H1 (cell line): Measurements from ENCODE around the gene SCD. TPM values are rescaled to one million over a fixed set of nuclear protein-coding genes. Genes with fewer than 3 reads are reported as not detected.

Experiments used
- BRCA1 ChIP-seq: IDR thresholded peaks from 2 replicates; pipeline ENCODE4 v1.6.1; 2012; ENCODE audit warnings: low read depth, low read length, improper control_type of control experiment
- EP300 ChIP-seq, 2 experiments: IDR thresholded peaks; 1 replicate in 1 of 2; 2 replicates in 1 of 2; pipeline ENCODE4 v1.6.1; 2011 to 2012; ENCODE audit warnings: low read depth in 2 of 2, low read length in 2 of 2, mild to moderate bottlenecking in 2 of 2, borderline replicate concordance in 1 of 2, inconsistent platforms in 1 of 2, moderate library complexity in 1 of 2
- EZH2 ChIP-seq: fragments of 200-600 bp; sonication (generic); IDR thresholded peaks from 2 replicates; pipeline ENCODE4 v1.7.1; 2012; ENCODE audit warnings: low read depth, mild to moderate bottlenecking, moderate library complexity, low read length, inconsistent platforms; ENCODE audit not compliant: severe bottlenecking
- FOSL1 ChIP-seq: IDR thresholded peaks from 2 replicates; pipeline ENCODE4 v1.6.1; 2011; ENCODE audit warnings: mild to moderate bottlenecking, low read depth, low read length, moderate library complexity; ENCODE audit not compliant: insufficient read depth
- SIX5 ChIP-seq: IDR thresholded peaks from 2 replicates; pipeline ENCODE4 v1.6.1; 2011; ENCODE audit warnings: mild to moderate bottlenecking, low read depth, low read length
- ZNF274 ChIP-seq: IDR thresholded peaks from 2 replicates; pipeline ENCODE4 v1.7.0; 2012; ENCODE audit warnings: low read length, borderline replicate concordance; ENCODE audit errors: extremely low read depth
- polyA plus RNA-seq, 7 experiments: library from polyadenylated mRNA; depleted of rRNA in 3 of 7; stranded (reverse) in 5 of 7; unstranded in 2 of 7; fragments of >200 nt in 5 of 7; fragments of 200-250 nt in 2 of 7; gene quantifications; 1 replicate in 5 of 7; 2 replicates in 1 of 7; 4 replicates in 1 of 7; pipeline versions ENCODE4 v1.2.1 to v1.2.3, GENCODE V29; 2011 to 2013; ENCODE audit warnings: missing spikeins in 2 of 7, mixed read lengths in 2 of 7
- total RNA-seq: library from RNA; stranded (reverse); fragmentation: NEBNext Ultra II Directional; extraction: Animal tissue kit (Norgen Biotek cat#: 25700); gene quantifications from 2 replicates; pipeline ENCODE4 v1.2.1, GENCODE V29; 2021

SCD gene
- total and polyA plus RNA-seq, 2 of the 8 experiments (the other 6 are each of a cell fraction or from before 2014, with no cell fraction given) = 397 to 621 TPM

- TF ChIP-seq EZH2 = no peak
- TF ChIP-seq ZNF274 = no peak
- TF ChIP-seq FOSL1 = no peak
- no peak for TF ChIP-seq BRCA1
- TF ChIP-seq SIX5 = no peak
- no peak for TF ChIP-seq EP300 (IDR thresholded peaks at IDR 0.05; ENCODE audit: borderline replicate concordance in 1 of 2, low read depth in 2 of 2, low read length in 2 of 2)
Measured at GRCh38 chr10:100315615-100316014, 31.4 kb upstream of the SCD start (continued).
